Measurements from ENCODE around the gene SLC52A3.
"Not testable (repeated sequence)": the region's sequence is repeated elsewhere in the genome, so short reads cannot be mapped to it uniquely, and the experiment has no call there.

The SLC52A3 gene

DNA sequence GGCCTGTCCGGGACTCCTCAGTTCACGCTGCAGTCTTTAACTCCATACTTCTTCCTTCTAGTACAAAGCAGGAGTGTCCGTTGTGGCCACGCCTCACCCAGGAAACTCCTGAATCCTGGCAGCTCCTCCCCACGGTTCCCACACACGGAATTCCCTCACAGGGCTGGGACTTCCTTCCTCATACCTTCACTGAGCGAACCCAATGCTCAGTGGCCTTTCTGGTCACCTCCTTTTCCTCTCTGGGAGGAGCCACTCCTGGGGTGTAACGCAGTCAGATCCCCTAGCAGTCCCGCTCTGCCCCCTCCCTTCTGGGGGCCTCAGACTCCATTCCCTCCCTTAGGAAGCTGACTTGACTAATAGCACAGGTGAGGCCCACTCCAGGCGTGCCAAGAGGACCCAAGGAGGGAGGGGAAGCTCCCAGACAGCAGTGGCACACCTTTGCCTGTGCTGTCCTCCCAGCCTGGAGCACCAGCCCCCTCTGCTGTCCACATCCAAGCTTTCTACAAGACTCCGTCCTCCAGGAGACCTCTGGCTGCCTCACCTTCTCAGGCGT is at the start of gene SLC52A3:
SLC52A3 (minus strand) TSS at position 75 of the 553 bp plus-strand sequence. CDS start 2,726 bp downstream, outside the sequence.
- peak; percentile 31 for DNase-seq

DNA sequence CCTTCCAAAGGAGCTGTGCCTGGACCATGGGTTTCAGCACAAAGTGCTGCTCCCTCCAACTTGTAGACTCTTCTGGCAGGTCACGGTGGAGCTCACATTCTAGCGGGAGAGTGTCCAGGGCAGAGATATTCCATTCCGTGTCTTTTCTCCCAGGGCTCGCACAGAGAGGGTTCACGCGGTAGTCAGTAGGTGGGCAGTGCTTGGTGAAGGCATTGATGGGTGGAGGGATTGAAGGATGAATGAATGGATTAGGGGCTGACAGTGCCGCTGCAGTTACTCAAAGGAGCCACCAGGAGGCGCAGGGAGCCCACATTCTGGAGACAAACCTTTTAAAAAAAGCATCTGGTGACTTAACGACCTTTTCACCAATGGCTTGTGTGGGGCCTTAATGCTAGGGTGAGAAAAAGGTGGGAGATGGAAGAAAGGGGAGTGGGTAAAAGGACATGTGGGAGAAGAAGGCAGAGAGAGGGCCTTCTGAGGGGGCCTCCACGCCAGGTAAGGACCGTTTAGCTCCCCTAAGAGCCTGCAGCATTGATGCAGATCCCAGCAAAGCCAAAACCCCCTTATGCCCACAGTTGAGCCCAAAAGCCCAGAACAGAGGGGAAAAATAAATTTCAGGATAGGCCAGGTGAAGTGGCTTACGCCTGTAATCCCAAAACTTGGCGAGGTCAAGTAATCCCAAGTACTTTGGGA is 47.8 kb upstream of the SLC52A3 start:
- DNase-seq: peak; percentile 89

DNA sequence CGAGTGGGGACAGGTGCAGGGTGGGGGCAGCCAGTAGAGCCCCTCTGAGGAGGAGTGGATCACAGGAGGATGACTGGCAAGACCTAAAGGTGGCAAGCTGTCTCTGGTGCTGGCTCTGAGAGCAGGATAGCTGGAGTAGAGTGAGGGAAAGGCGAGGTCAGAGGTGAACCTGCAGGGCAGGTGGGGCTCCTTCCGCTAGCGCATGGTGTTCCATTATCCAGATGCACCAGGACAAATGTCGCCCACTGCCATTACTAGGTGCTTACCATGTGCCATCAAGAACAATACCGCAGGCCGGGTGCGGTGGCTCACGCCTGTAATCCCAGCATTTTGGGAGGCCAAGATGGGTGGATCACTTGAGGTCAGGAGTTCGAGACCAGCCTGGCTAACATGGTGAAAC is 46.9 kb upstream of the SLC52A3 start:
- no peak for DNase-seq

DNA sequence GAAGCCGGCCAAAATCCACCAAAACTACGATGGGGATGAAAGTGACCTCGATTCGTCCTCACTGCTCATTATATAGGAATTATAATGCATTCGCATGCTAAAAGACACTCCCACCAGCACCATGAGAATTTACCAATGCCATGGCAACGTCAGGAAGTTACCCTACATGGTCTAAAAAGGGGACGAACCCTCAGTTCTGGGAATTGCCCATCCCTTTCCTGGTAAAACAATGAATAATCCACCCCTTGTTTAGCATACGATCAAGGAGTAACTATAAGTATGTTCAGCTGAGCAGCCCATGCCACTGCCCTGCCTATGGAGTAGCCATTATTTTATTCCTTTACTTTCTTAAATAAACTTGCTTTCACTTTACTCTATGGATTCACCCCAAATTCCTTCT is 45.1 kb upstream of the SLC52A3 start:
- DNase-seq: no peak

DNA sequence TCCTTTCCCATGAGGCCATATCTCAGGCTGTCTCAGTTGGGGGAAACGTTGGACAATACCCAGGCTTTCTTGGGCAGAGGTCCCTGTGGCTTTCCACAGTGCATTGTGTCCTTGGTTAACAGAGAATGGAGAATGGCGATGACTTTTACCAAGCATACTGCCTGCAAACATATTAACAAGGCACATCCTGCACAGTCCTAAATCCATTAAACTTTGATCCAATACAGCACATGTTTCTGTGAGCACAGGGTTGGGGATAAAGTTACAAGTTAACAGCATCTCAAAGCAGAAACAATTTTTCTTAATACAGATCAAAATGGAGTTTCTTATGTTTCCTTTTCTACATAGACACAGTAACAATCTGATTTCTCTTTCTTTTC is 44.1 kb upstream of the SLC52A3 start:
- not testable (repeated sequence) for DNase-seq

DNA sequence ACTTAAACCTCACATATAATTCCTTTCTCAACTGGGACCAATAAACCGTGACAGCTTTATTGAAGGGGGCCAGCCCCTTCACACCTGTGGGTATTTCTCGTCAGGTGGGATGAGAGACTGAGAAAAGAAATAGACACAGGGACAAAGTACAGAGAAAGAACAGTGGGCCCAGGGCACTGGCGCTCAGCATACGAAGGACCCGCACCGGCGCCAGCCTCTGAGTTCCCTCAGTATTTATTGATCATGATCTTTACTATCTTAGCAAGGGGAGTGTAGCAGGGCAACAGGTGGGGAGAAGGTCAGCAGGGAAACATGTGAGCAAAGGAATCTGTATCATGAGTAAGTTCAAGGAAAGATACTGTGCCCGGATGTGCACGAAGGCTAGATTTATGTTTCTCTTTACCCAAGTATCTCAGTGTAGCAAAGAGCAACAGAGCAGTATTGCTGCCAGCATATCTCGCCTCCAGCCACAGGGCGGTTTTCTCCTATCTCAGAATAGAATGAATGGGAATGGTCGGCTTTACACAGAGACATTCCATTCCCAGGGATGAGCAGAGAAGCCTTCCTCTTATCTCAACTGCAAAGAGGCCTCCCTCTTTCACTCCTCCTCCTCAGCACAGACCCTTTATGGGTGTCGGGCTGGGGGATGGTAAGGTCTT is 43.6 kb upstream of the SLC52A3 start:
- DNase-seq: not testable (repeated sequence)

DNA sequence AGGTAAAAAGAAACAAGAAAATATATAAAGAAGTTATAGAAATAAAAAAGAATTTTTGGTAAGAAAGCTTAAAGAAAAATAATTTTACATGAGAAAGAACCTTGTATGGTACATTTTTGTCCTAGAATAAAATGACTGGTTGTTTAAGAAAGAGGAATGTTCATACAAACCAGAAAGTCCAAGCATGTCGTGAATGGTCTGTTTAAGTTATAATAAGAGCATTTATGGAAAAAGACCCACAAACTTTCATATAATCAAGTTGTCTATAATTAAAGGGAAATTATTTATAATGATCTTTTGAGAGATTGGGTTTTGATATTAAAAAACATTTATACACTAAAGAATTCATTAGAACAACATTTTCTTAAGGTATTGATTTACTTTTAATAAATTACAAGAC is 37.4 kb upstream of the SLC52A3 start:
- peak; percentile 54 for DNase-seq

DNA sequence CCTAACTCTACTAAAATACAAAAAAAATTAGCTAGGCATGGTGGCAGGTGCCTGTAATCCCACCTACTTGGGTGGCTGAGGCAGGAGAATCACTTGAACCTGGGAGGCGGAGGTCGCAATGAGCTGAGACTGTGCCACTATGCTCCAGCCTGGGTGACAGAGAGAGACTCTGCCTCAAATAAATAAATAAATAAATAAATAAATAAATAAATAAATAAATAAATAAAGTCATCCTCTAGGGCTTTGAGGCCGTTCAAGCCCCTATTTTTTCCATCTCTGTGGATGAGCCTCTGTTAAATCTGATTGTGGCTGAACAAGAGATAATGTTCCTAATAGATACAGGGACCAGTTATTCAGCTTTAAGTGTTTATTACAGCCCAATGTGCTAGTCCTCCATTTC is 33.4 kb upstream of the SLC52A3 start:
- DNase-seq: no peak

DNA sequence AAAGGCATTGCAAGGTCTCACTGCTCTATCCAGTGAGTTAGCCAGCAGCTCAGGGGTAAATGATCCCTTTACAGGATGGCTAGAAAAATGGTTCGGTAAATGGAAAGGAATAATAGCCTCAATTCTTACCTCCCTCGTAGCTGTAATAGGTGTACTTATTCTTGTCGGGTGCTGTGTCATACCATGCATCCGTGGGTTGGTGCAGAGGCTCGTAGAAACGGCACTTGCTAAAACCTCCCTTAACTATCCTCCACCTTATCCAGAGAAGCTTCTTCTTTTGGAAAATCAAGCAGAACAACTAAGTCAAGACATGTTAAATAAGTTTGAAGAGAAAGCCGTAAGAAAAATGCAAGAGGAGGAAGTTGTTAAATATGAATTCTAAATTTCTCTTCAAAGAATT is 31.7 kb upstream of the SLC52A3 start:
- not testable (repeated sequence) for DNase-seq

DNA sequence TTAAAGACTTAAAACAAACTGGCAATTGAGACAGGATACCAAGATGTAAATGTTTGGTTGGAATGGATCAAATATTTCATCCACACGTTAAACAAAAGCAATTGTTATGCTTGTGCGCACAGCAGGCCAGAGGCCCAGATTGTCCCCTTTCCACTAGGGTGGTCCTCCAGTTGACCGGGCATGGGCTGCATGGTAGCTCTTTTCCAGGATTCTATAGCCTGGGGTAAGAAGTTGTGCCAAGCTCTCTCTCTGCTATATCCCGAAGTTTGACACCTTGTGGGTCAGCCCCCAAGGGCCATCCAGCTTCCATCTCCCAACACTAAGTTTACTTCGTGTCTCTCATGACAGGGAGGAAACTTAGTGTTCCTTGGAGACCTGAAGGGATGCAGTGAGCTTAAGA is 30.4 kb upstream of the SLC52A3 start:
- DNase-seq: not testable (repeated sequence)

DNA sequence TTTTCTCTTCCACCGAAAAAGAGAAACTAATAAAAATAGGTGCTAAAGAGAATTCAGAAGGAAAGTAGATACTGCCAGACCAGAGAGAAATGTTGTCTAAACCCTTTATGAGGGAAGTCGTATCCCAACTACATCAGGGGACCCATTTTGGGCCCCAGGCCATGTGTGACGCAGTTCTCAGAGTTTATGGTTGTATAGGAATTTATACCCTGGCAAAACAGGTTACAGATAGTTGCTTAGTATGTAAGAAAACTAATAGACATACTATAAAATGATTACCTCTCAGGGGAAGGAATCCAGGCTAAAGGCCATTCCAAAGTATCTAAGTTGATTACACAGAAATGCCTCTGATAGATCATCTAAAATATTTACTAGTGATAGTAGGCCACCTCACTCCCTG is 28.6 kb upstream of the SLC52A3 start:
- DNase-seq: no peak

DNA sequence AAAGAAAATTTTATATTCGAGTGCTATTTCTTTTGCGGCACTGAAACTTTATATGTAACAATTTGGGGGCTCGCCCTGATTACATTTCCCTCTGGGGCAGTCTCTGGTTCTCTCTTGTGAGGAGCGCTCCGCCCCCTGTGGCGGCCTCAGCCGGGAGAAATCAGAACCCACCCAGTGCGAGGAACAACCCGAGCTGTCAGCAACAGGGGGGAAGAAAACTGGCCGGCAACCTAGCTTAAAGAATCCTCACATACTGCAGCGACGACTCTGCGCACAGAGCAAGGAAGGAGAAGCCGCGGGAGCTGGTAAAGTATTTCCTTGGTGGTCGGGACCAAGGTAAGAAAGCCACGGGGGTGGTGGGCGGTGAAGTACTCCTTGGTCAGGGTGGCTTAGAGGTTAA is 23.9 kb upstream of the SLC52A3 start:
- no peak for DNase-seq

DNA sequence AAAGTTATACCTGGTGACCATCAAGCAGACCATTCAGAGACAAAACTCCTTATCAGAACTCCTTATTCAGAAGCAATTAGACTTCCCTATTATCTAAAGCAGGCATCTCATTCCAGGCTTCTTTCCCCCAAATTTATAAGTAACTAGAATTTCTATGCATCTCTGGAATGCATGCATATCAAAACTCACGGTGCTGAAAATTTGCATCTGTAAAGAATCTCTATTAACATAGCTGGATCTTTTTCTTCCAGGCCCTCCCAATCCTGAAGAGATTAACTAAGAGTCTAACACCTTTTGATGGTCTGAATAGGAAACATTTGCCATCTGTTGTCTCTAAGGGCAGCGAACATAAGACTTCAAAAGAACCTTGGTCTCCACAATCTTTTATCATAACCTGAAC is 22.8 kb upstream of the SLC52A3 start:
- DNase-seq: no peak

DNA sequence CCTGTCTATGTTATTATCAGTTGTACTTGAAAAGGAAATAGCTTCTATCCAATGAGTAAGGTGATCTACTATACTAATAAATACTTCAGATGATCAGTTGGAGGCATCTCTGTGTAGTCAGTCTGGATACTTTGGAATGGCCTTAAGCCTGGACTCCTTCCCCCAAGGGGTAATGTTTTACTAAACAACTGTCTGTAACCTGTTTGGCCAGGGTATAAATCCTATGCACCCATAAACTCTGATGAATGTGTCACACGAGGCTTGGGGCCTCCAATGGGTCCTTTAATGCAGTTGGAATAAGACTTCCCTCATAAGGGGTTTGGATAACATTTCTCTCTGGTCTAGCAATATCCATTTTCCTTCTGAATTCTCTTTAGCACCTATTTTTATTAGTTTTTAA is 19.5 kb upstream of the SLC52A3 start:
- no peak for DNase-seq

DNA sequence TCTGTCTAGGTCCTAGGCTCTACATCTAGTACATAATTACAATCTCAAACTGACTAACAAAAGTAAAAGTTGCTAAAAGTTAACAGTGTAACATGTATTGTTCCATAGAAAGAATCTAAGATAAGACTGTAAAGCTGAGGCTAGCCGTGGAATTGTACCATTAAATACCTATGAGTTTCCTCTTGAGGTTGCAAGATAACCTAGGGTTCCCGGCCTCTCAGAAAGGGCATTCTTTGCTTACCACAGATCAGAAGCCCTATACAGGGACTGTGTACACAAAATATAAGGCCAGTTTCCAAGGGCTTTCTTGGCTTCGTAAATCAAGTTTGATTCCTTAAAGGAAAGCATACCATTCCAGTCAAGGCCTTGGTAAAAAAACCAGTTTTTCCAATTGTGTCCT is 11.5 kb upstream of the SLC52A3 start:
- DNase-seq: no peak

DNA sequence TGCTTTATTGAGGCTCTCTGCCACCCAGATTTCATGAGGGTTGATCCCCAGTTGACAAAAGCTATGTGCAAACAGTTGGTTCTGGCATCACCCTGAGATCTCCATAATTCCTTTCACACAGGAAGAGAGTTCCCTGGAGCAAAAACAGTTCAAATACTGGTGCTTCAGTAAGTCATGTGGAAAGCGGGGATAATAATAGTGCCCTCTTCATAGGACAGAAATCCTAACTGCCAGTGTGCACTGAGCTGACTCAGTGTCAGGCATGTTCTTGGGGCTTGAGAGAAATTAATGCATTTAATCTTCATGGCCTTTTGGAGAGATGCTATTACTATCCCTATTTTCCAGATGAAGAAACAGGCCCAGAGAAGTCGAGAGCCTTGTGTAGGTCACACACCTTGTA is 7.9 kb upstream of the SLC52A3 start:
- DNase-seq: no peak

DNA sequence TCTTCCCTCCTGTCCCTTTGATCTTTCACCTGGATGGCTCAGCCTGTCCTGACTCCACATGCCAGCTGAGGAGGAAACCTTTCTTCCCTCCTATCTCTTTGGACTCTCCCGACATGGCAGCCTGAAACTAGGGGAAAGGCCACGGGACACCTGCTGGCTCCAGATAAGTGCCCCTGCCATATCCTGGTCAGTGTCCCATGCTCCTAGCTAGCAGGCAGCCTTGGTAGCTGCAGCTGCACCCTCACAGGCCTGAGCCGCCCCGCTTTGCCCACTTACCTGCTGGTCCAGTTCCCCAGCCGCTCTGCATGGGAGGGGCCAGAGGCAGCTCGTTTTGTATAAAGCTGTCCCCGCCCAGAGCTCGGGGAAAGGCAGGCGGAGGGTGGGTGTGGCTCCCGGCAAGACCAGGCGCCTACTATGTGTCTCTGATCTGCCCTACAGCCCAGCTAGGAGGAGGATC is 7.4 kb upstream of the SLC52A3 start:
- no peak for DNase-seq

DNA sequence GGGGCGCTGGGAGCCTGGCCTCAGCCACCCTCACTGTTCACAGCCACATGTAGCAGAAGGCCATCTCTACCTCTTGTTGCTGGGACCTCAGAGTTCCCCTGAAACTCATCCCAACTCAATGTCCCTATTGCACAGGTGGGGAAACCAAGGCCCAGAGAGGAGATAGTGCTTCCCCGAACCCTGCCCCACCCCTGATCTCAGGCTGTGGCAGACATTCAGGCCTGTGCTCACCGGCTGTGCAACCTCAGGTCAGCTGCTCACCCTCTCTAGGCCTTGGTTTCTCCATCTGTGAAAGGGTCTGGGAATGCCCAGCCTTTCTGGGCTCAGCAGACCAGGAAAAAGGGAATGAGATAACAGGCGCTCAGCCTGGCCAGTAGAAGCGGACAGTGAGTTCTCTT is 6.4 kb upstream of the SLC52A3 start:
- no peak for DNase-seq

DNA sequence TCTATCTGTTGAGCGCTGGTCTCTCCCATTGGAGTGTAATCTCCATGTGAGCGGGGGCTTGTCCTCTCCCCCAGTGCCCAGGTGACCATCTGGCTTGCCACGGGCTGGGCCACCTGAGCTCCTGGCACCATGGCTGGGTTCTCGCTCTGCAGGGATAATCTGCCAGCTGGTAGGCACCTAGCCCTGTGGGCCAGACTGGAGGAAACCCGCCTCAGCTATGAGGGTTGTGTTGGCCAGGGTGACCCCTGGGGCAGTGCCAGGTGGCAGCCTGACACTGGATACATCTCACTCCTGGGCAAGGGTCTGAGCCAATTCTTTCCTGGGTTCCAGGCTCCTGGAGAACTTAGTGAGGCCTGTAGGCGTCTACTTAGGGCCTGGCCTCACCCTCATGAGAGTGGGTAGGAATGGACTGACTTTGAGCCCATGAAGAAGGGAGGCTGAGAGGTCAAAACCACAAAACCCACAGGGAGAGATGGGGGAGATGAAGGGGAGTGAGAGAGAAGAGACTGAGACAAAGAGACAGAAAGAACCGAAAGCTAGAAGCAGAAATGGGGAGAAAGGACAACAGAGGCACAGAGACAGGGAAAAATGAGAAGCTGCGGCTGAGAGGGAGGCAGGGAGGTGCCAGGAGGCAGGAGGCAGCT is 5.8 kb upstream of the SLC52A3 start:
- no peak for DNase-seq

DNA sequence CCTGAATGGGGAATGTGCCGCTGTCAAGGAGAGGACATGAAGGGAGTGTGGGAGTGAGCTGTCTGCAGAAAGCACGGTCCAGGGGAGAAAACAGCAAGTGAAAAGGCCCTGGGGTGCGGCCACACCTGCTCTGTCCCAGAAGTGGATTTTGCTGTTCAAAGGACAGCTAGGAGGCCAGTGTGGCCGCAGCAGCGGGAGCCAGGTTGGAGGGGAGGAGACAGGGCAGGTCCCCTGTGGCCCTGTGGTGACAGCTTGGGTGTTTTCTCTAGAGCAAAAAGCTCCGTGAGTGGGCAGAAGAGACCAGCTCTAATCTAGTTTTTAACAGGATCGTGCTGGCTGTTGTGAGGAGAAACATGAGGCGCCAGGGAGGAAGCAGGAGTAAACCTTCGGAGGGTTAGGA is 4.5 kb upstream of the SLC52A3 start:
- no peak for DNase-seq

DNA sequence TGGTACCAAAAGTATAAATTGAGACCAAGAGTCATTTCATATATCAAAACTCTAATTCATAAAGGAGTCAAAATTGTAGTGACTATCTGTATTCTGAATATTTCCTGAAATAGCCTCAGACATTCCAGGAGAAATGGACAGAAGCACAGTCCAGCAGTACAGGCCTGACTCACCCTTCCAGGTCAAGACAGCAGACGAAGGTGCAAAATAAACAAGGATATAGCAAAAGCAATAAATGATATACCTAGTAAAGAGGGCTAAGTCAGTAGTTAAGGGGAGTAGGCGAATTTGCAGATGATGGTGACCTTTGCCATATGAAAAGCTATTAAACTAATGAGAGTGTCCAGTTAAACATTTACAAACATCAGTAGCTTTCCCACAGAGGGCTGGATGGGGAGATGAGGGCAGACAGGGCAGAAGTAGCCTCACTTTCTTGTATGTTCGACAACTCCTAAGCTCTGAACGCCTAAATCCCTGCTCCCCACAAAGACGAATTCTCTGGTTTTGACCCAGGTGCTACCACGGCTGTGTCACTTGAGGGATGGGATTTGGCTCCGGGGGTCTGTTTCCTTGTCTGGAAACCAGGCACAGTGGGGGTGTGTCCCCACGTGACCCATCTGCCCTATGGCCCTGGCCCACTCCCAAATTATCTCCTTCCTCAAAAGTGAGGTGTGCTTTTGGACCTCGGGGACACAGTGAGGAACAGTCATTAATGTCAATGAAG is 3.6 kb upstream of the SLC52A3 start:
- DNase-seq: no peak

DNA sequence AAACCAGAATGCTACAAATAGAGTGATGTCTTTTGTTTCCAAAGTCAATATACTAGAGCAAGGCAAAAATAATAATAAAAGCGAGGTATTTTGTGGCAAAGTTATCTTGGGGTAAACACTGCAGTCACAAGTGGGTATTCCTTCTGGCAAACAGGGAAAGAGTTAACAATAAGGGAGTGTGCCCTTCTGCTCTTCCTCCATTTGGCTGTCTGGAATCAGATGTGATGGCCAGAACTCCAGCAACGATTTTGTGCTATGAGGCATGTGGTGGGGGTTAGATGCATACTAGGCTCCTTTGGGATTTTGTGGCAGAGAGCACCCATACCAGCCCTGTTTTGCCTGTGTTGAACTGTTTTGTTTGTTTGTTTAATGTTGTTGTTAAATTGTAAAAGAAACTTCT is 2.4 kb upstream of the SLC52A3 start:
- DNase-seq: no peak

DNA sequence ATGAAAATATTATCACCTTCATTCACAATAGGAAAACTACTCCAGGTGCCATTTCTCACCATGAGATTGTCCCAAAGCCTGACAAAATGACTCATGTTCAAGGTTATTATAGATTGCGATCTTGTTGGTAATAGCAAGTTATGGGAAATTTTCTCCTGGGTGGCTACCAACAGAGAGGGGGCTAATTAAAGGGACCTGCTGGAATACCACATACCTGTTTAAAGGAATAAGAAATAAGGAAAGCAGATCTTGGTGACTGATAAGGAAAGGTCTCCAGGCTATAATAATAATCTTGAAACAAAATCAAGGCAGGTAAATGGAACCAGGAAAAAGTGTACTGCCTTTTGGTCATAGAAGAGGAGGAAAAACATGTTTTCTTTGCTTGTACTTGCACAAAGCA is 1.4 kb downstream of the SLC52A3 start:
- no peak for DNase-seq

Data from NCI-H82 (cell line).